Panc1 (cell line): Measurements from ENCODE around the gene ODAPH.

ENCODE experiments used
- POLR2AphosphoS5 ChIP-seq: IDR thresholded peaks from 2 replicates; pipeline ENCODE4 v1.6.1; 2012; ENCODE audit warnings: mild to moderate bottlenecking, low read depth, low read length, moderate library complexity
- TCF7L2 ChIP-seq: IDR thresholded peaks from 2 replicates; pipeline ENCODE4 v1.6.1; 2011; ENCODE audit warnings: mild to moderate bottlenecking, low read depth, low read length, inconsistent platforms
- TF ChIP-seq, protein P1 (sequence below): fragments of 450-650 bp; IDR thresholded peaks from 2 replicates; pipeline ENCODE4 v1.5.1; 2017; ENCODE audit warnings: mild to moderate bottlenecking
- TF ChIP-seq, protein P2 (sequence below), 2 experiments: IDR thresholded peaks; 2 replicates each; pipeline ENCODE4 v1.6.1; 2011 to 2012; ENCODE audit warnings: low read depth in 2 of 2, control low read depth in 1 of 2, low read length in 1 of 2, mild to moderate bottlenecking in 1 of 2, moderate library complexity in 1 of 2; ENCODE audit not compliant: insufficient read depth in 1 of 2

DNA sequence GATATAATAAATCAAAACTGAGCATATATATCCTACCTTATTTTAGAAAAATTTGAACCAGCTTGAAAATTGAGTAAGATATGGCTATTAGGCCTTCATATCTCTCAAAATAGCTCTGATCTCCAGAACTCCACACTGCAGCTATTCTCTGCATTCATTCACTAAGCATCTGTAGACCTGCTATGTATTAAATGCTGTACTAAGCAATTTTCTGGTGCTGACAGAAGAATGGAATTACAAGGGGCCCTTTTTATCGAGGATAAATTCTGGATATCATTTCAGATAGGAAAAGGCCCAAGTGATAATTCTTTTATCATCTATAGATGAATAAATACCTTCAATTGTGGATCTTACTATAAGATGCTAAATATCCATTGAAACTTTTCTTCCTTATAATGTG, 39.7 kb upstream of the ODAPH start:
- TF ChIP-seq, protein P1, sequence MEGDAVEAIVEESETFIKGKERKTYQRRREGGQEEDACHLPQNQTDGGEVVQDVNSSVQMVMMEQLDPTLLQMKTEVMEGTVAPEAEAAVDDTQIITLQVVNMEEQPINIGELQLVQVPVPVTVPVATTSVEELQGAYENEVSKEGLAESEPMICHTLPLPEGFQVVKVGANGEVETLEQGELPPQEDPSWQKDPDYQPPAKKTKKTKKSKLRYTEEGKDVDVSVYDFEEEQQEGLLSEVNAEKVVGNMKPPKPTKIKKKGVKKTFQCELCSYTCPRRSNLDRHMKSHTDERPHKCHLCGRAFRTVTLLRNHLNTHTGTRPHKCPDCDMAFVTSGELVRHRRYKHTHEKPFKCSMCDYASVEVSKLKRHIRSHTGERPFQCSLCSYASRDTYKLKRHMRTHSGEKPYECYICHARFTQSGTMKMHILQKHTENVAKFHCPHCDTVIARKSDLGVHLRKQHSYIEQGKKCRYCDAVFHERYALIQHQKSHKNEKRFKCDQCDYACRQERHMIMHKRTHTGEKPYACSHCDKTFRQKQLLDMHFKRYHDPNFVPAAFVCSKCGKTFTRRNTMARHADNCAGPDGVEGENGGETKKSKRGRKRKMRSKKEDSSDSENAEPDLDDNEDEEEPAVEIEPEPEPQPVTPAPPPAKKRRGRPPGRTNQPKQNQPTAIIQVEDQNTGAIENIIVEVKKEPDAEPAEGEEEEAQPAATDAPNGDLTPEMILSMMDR: no peak
- TF ChIP-seq, protein P2, sequence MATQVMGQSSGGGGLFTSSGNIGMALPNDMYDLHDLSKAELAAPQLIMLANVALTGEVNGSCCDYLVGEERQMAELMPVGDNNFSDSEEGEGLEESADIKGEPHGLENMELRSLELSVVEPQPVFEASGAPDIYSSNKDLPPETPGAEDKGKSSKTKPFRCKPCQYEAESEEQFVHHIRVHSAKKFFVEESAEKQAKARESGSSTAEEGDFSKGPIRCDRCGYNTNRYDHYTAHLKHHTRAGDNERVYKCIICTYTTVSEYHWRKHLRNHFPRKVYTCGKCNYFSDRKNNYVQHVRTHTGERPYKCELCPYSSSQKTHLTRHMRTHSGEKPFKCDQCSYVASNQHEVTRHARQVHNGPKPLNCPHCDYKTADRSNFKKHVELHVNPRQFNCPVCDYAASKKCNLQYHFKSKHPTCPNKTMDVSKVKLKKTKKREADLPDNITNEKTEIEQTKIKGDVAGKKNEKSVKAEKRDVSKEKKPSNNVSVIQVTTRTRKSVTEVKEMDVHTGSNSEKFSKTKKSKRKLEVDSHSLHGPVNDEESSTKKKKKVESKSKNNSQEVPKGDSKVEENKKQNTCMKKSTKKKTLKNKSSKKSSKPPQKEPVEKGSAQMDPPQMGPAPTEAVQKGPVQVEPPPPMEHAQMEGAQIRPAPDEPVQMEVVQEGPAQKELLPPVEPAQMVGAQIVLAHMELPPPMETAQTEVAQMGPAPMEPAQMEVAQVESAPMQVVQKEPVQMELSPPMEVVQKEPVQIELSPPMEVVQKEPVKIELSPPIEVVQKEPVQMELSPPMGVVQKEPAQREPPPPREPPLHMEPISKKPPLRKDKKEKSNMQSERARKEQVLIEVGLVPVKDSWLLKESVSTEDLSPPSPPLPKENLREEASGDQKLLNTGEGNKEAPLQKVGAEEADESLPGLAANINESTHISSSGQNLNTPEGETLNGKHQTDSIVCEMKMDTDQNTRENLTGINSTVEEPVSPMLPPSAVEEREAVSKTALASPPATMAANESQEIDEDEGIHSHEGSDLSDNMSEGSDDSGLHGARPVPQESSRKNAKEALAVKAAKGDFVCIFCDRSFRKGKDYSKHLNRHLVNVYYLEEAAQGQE (IDR thresholded peaks at IDR 0.05; ENCODE audit: insufficient read depth in 1 of 2, low read depth in 2 of 2, low read length in 1 of 2): no peak
- TF ChIP-seq POLR2AphosphoS5 (no peak), TCF7L2 (no peak)
